Hepatocyte (in vitro differentiated cells): ENCODE measurements around the gene IL4I1.

Experiments
- EZH2 ChIP-seq: fragments of 200-600 bp; sonication (generic); IDR thresholded peaks from 2 replicates; pipeline ENCODE4 v1.6.1; 2016; ENCODE audit warnings: antibody characterized with exemption, mild to moderate bottlenecking, borderline replicate concordance
- EZH2phosphoT487 ChIP-seq: fragments of 200-600 bp; sonication (generic); IDR thresholded peaks from one replicate; pipeline ENCODE4 v1.6.1; 2018; ENCODE audit warnings: antibody characterized with exemption, mild to moderate bottlenecking, low read depth, moderate library complexity; ENCODE audit not compliant: unreplicated experiment, severe bottlenecking
- TF ChIP-seq, protein P1 (sequence below): fragments of 200-600 bp; sonication (generic); IDR thresholded peaks from 2 replicates; pipeline ENCODE4 v1.5.1; 2016; ENCODE audit warnings: antibody characterized with exemption, mild to moderate bottlenecking; ENCODE audit not compliant: poor library complexity

DNA sequence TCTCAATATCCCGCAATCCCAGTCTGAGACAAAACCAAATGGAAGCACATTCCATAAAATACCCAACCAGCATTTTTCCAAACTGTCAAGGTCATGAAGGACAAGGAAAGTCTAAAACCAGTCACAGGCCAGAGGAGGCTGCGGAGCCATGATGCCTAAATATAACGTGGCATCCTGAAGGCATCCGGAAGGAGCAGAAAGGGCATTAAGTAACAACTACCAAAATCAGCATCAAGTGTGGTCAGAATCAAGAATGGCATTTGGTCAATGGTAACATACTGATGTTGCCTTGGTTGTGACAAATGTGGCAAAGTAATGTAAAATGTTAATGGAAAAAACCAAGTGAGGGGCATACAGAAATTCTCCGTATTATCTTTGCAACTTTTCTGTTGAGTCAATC lies 28.8 kb upstream of the IL4I1 start:
- TF ChIP-seq, protein P1, sequence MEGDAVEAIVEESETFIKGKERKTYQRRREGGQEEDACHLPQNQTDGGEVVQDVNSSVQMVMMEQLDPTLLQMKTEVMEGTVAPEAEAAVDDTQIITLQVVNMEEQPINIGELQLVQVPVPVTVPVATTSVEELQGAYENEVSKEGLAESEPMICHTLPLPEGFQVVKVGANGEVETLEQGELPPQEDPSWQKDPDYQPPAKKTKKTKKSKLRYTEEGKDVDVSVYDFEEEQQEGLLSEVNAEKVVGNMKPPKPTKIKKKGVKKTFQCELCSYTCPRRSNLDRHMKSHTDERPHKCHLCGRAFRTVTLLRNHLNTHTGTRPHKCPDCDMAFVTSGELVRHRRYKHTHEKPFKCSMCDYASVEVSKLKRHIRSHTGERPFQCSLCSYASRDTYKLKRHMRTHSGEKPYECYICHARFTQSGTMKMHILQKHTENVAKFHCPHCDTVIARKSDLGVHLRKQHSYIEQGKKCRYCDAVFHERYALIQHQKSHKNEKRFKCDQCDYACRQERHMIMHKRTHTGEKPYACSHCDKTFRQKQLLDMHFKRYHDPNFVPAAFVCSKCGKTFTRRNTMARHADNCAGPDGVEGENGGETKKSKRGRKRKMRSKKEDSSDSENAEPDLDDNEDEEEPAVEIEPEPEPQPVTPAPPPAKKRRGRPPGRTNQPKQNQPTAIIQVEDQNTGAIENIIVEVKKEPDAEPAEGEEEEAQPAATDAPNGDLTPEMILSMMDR: no peak
- TF ChIP-seq EZH2: no peak
- TF ChIP-seq EZH2phosphoT487: no peak
